ENCODE measurements around the gene RUFY4.
"Not testable (repeated sequence)": the region's sequence is repeated elsewhere in the genome, so short reads cannot be mapped to it uniquely, and the experiment has no call there.

RUFY4 gene

GRCh38 chr2:218089259-218089658 lies 20.2 kb downstream of the RUFY4 start:
- no peak for DNase-seq

- no peak for DNase-seq
Observed at GRCh38 chr2:218091746-218092145, 22.7 kb downstream of the RUFY4 start.

GRCh38 chr2:218093879-218094278 lies 24.8 kb downstream of the RUFY4 start:
- DNase-seq = no peak

- no peak for DNase-seq
Observed at GRCh38 chr2:218095853-218096252, 26.8 kb downstream of the RUFY4 start.

GRCh38 chr2:218097975-218098374 lies 28.9 kb downstream of the RUFY4 start:
- DNase-seq = no peak

- not testable (repeated sequence) for DNase-seq
Observed at GRCh38 chr2:218108834-218109233, 39.8 kb downstream of the RUFY4 start.

GRCh38 chr2:218121789-218122188 lies 52.7 kb downstream of the RUFY4 start:
- DNase-seq = not testable (repeated sequence)

- DNase-seq = not testable (repeated sequence)
Observed at GRCh38 chr2:218122286-218122685, 53.2 kb downstream of the RUFY4 start.

GRCh38 chr2:218123986-218124385 lies 54.9 kb downstream of the RUFY4 start:
- no peak for DNase-seq

- no peak for DNase-seq
Observed at GRCh38 chr2:218125095-218125494, 56.0 kb downstream of the RUFY4 start.

GRCh38 chr2:218125626-218126080 lies 56.6 kb downstream of the RUFY4 start, which contains the start of gene CXCR2:
Gene CXCR2 (plus strand): TSS chr2:218126028. CDS start chr2:218134802, 8,774 bp downstream.
- no peak for DNase-seq

GRCh38 chr2:218127929-218128455 lies 58.9 kb downstream of the RUFY4 start:
- no peak for DNase-seq

GRCh38 chr2:218128781-218129457 lies 59.9 kb downstream of the RUFY4 start:
- DNase-seq = no peak

- no peak for DNase-seq
Observed at GRCh38 chr2:218129458-218130135, 60.5 kb downstream of the RUFY4 start.

GRCh38 chr2:218130377-218130776 lies 61.3 kb downstream of the RUFY4 start:
- DNase-seq = no peak

- DNase-seq = no peak
Observed at GRCh38 chr2:218130822-218131221, 61.8 kb downstream of the RUFY4 start.

GRCh38 chr2:218137514-218137913 lies 68.5 kb downstream of the RUFY4 start:
- DNase-seq = no peak

- no peak for DNase-seq
Observed at GRCh38 chr2:218138047-218138446, 69.0 kb downstream of the RUFY4 start.

Data from activated CD4-positive, alpha-beta T cell treated with anti-CD3 and anti-CD28 coated beads, Interleukin-10, Interleukin-2, amounts not matched to agents 100 ng/mL and 50 ng/mL, durations not matched to agents 16 hours and 8 hours (primary cell).